Measurements from ENCODE around the gene CD320.

CD320 gene

DNA sequence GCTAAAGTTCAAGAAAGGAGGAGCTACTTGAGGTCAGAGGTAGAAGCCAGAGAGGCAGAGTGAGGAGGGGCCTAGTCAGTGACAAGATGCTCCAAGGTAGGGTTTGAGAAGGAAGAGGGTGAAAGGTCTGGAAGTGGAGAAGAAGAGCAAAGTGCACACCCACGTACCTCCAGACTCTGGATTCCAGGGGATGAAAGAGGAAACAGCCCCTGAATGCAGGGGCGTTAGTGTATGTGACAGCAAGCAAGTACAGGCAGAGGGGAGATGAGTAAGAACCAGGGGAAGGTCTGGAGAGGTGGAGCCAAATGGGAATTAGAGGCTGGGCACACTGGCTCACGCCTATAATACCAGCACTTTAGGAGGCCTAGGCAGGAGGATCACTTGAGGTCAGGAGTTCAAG is 21.8 kb upstream of the CD320 start:
- TF ChIP-seq, protein P1, sequence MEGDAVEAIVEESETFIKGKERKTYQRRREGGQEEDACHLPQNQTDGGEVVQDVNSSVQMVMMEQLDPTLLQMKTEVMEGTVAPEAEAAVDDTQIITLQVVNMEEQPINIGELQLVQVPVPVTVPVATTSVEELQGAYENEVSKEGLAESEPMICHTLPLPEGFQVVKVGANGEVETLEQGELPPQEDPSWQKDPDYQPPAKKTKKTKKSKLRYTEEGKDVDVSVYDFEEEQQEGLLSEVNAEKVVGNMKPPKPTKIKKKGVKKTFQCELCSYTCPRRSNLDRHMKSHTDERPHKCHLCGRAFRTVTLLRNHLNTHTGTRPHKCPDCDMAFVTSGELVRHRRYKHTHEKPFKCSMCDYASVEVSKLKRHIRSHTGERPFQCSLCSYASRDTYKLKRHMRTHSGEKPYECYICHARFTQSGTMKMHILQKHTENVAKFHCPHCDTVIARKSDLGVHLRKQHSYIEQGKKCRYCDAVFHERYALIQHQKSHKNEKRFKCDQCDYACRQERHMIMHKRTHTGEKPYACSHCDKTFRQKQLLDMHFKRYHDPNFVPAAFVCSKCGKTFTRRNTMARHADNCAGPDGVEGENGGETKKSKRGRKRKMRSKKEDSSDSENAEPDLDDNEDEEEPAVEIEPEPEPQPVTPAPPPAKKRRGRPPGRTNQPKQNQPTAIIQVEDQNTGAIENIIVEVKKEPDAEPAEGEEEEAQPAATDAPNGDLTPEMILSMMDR (IDR thresholded peaks at IDR 0.05; ENCODE audit: extremely low read depth, missing control alignments): no peak

DNA sequence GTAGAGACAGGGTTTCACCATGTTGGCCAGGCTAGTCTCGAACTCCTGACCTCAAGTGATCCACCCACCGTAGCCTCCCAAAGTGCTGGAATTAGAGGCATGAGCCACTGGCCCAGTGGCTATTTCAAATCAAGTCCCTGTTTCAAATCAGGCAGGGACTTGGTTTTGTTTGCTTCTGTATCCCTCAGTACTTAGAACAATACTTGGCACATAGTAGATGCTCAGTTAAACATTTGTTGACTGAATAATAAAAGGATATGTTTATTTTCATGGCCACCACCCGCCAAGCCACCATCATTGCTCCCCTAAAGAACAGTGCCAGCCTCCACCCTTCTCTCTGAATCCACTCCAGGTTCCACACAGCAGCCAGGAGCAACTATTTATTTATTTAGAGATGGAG is 17.3 kb upstream of the CD320 start:
- TF ChIP-seq, protein P1 (IDR thresholded peaks at IDR 0.05; ENCODE audit: extremely low read depth, missing control alignments): no peak
- DNase-seq (ENCODE audit: low spot score): no peak

More for the DNA sequence above, 21.8 kb upstream of the CD320 start:
- DNase-seq (ENCODE audit: low spot score): no peak

DNA sequence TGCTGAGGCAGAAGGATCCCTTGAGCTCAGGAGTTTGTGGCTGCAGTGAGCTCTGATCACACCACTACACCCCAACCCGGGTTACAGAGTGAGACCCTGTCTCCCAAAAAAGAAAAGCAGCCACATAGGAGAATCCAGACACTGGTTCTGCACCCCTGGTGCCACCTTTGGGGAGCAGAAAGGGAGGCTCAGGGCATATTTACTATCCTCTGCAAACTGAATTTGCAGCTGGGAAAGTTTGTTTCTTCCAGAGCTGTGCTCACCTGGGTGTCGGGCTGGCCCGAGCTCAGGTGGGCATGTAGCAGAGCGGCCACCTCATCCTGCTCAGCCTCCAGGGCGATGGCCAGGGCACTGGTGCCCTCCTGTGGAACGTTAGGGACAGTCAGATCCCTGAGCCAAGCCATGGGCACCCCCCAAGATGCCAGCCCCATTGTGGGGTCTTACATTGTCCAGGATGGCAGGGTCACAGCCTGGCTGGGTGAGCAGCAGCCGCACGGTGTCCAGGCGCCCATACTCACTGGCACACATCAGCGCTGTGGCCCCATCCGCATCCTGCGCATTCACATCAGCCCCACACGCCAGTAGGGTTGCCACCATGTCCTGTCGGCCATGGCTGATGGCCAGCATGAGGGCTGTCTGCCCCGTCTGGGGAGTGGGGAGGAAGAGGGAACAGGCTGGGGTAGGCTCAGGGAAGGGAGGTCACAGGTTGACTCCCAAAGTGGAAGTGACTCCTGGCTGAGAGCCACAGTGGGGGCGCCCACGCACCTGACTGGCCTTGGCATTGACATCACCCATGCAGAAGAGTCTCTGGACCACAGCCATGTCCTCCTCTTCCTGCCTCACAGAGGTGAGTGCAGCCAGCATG is 16.3 kb upstream of the CD320 start:
- TF ChIP-seq, protein P1 (IDR thresholded peaks at IDR 0.05; ENCODE audit: extremely low read depth, missing control alignments): no peak
- DNase-seq (ENCODE audit: low spot score): no peak

DNA sequence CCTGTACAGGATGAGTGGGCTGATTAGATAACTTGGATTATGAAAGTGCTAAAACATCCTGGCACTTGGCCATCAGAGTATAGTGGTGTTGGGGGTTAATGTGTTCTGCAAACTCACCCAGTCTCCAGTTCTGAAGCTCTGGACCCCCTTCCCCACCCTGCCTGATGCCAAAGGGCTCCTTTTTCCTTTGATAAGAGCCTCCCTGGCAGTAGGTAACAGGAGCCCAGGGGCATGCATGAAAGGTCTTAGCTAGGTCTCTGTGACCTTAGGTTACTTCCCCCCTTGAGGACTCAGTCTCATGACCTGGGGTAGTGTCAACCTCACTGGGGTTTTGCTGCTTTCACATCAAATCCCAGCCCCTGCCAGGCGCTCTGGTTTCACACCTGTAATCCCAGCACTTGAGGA is 15.6 kb upstream of the CD320 start:
- TF ChIP-seq, protein P1 (IDR thresholded peaks at IDR 0.05; ENCODE audit: extremely low read depth, missing control alignments): no peak
- no peak for DNase-seq (ENCODE audit: low spot score)

DNA sequence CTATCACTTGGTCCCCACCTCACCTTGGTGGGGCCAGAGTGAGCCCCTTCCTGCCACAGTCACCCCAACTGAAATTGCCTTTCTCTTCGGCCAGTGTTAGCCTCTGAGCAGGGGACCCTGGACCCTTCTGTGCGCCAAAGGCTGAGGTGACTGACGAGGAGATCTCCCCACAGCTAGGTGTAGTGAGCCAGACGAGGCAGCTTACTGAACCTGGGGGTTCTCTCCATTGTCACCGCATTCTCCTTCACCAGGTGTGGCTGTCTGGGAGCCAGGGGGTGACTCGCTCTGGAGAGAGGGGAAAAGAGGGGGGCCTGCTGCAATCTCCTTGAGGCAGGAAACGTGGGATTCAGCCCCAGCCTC is 14.5 kb upstream of the CD320 start:
- no peak for DNase-seq (ENCODE audit: low spot score)
- TF ChIP-seq, protein P1 (IDR thresholded peaks at IDR 0.05; ENCODE audit: extremely low read depth, missing control alignments): no peak

DNA sequence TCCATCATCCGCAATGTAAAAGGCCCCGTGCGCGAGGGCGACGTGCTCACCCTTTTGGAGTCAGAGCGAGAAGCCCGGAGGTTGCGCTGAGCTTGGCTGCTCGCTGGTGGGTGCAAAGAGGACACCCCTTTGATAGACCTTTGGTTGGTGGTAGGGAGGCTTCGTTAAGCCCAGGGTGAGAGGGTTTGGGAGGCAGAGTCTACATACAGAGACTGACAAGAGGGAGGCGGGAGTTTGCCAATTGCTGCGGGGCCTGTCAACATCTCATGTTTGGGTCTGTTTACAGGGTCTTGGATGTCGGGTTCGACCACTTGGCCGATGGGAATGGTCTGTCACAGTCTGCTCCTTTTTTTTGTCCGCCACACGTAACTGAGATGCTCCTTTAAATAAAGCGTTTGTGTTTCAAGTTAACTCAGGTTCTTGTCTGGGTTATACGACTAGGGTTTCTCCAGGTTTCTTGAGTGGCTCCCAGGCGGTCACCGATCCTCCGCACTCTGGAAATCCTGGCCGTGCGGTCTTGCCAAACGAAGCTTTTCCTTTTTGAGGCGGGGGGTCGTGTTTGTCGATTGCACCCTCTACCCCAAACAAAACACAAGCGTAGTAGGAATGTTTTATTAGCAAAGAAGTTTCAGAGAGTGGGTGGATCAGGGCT is 14.0 kb upstream of the CD320 start:
- TF ChIP-seq, protein P1 (IDR thresholded peaks at IDR 0.05; ENCODE audit: extremely low read depth, missing control alignments): no peak
- DNase-seq (ENCODE audit: low spot score): no peak
